ENCODE measurements around the gene ACOXL. TPM values are rescaled to one million over a fixed set of nuclear protein-coding genes. Genes with fewer than 3 reads are reported as not detected.

Gene ACOXL
- total RNA-seq, 1 donor from 2014 or later = 0.20 TPM

DNA sequence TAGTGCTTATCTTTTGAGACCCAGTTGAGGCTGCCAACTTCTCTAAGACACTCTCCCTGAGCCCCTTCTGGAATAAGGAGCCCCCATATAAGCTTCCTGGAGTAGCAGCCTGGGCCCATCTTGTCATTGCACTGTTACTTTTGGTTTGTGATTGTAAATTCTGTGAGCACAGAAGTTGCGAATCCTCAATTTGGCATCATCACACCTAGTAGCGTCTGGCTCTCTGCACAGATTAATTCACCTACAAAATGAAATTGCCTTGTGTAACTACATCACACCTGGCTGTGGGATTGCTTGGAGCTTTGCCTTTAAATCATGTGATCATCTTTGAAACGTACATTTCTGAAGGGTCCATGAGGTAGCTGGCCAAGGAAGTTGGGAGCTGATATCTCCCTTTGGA lies 195.2 kb downstream of the ACOXL start:
- Mint-ChIP-seq H3K4me3 (no peak overlapping the region), H3K4me1 (no peaks in the 10 kb centered on the region), H3K27ac (no peak overlapping the region), H3K36me3 (ENCODE audit: low read depth) (no peaks in the 10 kb centered on the region), H3K9me3 (peaks cover 16% of the 10 kb centered on the region), H3K27me3 (peaks cover 1% of the 10 kb centered on the region)
- ChIA-PET CTCF (no interaction called here), POLR2A (no interaction called here)
- TF ChIP-seq CTCF (IDR thresholded peaks at IDR 0.05) = no peak
- intact Hi-C loops (cut with micrococcal nuclease) = no loop called here
- DNase-seq (no peak), ATAC-seq (ENCODE audit: low read depth) (no peak)

DNA sequence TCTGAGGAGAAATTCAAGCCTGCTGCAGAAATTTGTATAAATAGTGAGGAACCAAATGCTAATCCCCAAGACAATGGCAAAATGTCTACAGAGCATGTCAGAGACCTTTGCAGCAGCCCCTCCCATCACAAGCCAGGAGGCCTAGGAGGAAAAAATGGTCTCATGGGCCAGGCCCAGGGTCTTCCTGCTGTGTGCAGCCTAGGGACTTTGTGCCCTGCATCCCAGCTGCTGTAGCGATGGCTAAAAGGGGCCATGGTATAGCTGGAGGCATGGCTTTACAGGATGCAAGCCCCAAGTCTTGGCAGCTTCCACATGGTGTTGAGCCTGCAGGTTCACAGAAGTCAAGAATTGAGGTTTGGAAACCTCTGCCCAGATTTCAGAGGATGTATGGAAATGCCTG lies 197.2 kb downstream of the ACOXL start:
- TF ChIP-seq CTCF (IDR thresholded peaks at IDR 0.05) = no peak
- no peak overlapping the region for H3K4me3 Mint-ChIP-seq
- CTCF ChIA-PET = no interaction called here

GRCh38 chr2:110931648-110932047 lies 199.3 kb downstream of the ACOXL start:
- no peak for DNase-seq
- no peaks in the 10 kb centered on the region for H3K4me1 Mint-ChIP-seq
- H3K27ac Mint-ChIP-seq = no peak overlapping the region
- H3K27me3 Mint-ChIP-seq = peaks cover 4% of the 10 kb centered on the region
- TF ChIP-seq CTCF (IDR thresholded peaks at IDR 0.05) = no peak
- ChIA-PET POLR2A (no interaction called here), CTCF (no interaction called here)
- no peak for ATAC-seq (ENCODE audit: low read depth)
- H3K9me3 Mint-ChIP-seq = peaks cover 16% of the 10 kb centered on the region
- intact Hi-C loops (cut with micrococcal nuclease) = no loop called here
- no peaks in the 10 kb centered on the region for H3K36me3 Mint-ChIP-seq (ENCODE audit: low read depth)
- H3K4me3 Mint-ChIP-seq = no peak overlapping the region

More for the DNA sequence above, 197.2 kb downstream of the ACOXL start:
- DNase-seq (no peak), ATAC-seq (ENCODE audit: low read depth) (no peak)
- peaks cover 16% of the 10 kb centered on the region for H3K9me3 Mint-ChIP-seq
- peaks cover 4% of the 10 kb centered on the region for H3K27me3 Mint-ChIP-seq
- POLR2A ChIA-PET = no interaction called here
- intact Hi-C loops (cut with micrococcal nuclease) = no loop called here
- no peaks in the 10 kb centered on the region for H3K4me1 Mint-ChIP-seq
- no peaks in the 10 kb centered on the region for H3K36me3 Mint-ChIP-seq (ENCODE audit: low read depth)
- H3K27ac Mint-ChIP-seq = no peak overlapping the region

DNA sequence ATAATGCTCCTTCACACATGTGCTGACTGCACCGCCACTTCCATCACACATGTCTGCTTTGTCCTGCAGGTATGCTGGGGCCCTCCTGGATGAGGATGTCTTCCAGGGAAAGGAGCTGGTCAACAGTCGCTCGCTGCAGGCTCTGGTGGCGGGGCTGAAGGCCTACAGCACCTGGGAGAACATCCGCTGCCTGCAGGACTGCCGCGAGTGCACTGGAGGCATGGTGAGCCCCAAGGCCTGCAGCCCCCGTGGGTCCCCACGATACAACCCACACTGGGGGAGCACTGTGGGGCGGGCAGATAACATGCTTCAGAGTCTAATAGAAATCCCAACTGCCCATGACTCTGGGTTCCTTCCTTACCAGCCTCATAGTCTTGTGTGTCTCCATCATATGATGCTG lies 201.0 kb downstream of the ACOXL start:
- CTCF ChIA-PET = no interaction called here
- no peak overlapping the region for H3K27ac Mint-ChIP-seq
- DNase-seq (no peak), ATAC-seq (ENCODE audit: low read depth) (no peak)
- POLR2A ChIA-PET = no interaction called here
- intact Hi-C loops (cut with micrococcal nuclease) = no loop called here
- TF ChIP-seq CTCF (IDR thresholded peaks at IDR 0.05) = no peak
- no peak overlapping the region for H3K4me3 Mint-ChIP-seq
- peaks cover 16% of the 10 kb centered on the region for H3K9me3 Mint-ChIP-seq
- H3K4me1 Mint-ChIP-seq = no peaks in the 10 kb centered on the region
- no peaks in the 10 kb centered on the region for H3K36me3 Mint-ChIP-seq (ENCODE audit: low read depth)
- H3K27me3 Mint-ChIP-seq = peaks cover 4% of the 10 kb centered on the region

DNA sequence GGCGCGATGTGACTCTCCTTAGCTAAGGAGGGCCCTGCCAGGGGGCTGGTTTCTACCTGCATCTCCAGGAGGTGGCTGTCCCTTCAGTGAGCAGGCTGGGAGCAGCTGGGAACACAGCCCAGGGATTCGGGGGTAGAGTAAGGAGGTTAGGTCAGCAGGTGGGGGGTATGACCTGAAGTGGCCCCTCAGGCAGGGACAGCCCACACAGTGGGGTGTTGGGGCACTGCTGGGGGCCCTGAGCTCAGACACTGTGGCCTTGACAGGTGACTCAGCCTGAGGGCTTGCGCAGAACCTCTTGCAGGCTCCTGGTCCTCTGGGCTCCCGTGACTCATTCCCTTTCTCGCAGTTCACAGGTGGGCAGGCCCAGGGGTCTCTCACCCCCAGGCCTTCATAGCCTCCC lies 202.6 kb downstream of the ACOXL start:
- CTCF ChIA-PET = no interaction called here
- Mint-ChIP-seq H3K27me3 (peaks cover 4% of the 10 kb centered on the region), H3K36me3 (ENCODE audit: low read depth) (no peaks in the 10 kb centered on the region), H3K27ac (no peak overlapping the region), H3K4me3 (no peak overlapping the region), H3K4me1 (no peaks in the 10 kb centered on the region), H3K9me3 (peaks cover 5% of the 10 kb centered on the region)
- DNase-seq = no peak
- no peak for ATAC-seq (ENCODE audit: low read depth)
- POLR2A ChIA-PET = no interaction called here
- intact Hi-C loops (cut with micrococcal nuclease) = no loop called here
- TF ChIP-seq CTCF (IDR thresholded peaks at IDR 0.05) = no peak
